NCI-H2227 (cell line): ENCODE measurements around the gene SMARCE1.

ENCODE experiments used
- DNase-seq: peaks from one replicate; lab custom pipeline; 2025; ENCODE audit not compliant: unreplicated experiment; lab: John Stamatoyannopoulos, UW

The SMARCE1 gene

DNA sequence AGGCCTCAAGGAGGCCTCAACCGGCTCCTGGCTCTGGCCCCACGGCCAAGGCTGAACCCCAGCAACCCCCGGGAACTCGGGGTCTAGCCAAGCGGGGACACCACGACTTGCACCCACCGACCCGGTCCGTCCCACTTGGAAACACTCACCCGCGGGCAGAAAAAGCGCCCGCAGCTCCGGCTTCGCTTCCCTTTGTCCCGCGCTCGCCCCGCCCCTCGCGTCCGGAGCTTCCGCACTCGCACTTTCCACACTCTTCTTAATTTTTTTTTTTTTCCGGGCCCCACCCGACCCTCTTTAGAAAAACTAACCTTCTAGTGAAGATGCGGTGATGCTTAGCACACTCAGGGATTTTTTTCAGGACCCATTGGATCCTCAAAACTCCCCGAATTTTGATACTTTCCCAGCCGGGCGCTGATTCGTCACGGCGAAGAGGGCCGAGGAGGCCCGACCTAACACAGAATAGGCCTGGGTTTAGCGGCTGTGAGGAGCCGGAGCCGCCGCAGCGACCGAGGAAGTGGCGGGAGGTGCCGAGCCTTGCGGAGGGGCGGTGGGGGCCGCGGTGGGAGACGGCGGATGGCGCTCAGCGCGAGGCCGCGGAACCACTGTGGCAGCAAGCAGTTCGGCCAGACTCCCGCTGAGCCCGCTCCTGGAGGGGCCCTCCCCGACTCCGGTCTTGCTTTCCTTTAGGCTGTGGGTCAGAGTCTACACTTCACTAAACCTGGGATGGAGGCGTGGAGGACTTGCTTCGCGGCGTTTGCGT lies at the start of gene SMARCE1:
SMARCE1 (minus strand) TSS at position 195 of the 760 bp plus-strand sequence. CDS start 2,016 bp downstream, outside the sequence.
- peak; percentile 91 for DNase-seq

DNA sequence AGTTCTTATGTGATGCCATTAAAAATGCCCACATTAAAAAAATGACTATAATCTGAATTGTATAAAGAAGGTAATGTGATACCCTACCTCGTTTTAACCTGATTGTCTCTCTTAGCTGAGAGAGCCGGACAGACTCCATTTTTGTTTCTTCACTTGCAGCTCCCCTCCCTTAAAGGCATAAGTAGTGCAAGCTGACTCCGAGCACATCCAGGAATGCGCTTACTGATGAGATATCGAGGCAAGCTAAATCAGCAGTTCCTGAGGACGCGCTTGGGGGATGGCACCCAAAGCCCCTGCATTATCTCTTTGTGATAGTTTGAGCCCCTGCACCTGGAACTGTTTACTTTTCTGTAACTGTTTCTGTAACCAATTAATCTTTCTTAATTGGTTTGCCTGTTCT lies 49.7 kb upstream of the SMARCE1 start:
- DNase-seq, result no peak

- no peak for DNase-seq
Measured at GRCh38 chr17:40696651-40697072, 49.0 kb upstream of the SMARCE1 start.

- DNase-seq, result no peak
Measured at GRCh38 chr17:40695874-40696472, 48.4 kb upstream of the SMARCE1 start.

DNA sequence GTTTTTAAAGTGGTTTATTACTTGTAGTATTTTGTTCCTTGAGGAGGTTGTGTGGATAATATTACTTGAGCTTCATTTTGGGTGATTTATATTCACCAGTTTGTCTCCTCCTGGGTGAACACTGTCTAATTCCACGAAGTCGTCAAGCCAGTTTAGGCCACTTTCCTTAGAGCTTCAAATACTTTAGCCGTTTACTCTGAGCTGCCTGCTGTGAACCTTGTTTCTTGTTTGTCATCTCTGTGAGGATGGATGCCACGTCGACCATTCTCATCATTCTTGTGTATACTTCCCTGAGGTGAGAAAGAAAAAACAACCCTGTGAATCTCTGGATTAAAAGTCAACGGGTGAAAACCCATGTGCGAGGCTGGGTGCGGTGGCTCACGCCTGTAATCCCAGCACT lies 47.0 kb upstream of the SMARCE1 start:
- no peak for DNase-seq

GRCh38 chr17:40687106-40687505 lies 39.5 kb upstream of the SMARCE1 start:
- DNase-seq, result no peak

DNA sequence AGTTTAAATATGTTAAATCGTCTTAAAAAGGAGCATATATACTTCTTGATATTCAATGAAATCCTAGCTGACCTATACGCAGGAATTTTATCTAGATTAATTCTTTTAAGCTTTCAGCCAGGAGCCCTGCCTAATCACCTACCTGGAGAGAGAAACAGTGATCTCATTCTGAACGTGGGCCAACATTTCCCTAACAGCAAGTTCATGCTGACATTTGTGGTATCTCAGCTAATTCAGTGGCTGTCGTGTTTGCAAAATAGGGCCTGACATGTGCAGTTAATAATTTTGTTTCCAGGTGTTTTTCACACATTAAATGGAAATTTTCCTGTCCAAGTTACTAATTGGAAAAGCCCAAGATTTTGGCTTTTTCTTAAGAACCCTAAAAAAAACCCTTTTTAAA lies 38.6 kb upstream of the SMARCE1 start:
- DNase-seq, result no peak

GRCh38 chr17:40680998-40681397 lies 33.4 kb upstream of the SMARCE1 start:
- no peak for DNase-seq

DNA sequence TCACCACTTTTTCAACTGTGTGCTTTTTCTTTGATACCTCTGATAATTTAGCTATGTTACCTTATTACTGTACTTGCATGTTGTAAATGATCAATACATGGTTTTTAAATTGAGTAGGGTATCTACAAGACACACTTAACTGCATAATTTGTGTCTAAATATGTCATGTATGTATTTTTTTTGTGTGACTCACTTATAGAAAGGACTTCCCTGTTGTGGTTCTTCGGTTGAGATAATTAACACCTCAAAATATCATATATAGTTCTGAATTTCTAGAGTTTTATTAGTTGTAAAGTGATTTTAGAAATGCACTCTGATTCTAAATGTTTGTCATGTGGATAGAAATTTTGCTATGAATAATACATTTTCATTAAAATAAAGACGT lies 31.9 kb upstream of the SMARCE1 start:
- no peak for DNase-seq

GRCh38 chr17:40678902-40679522 lies 31.4 kb upstream of the SMARCE1 start:
- DNase-seq, result no peak

DNA sequence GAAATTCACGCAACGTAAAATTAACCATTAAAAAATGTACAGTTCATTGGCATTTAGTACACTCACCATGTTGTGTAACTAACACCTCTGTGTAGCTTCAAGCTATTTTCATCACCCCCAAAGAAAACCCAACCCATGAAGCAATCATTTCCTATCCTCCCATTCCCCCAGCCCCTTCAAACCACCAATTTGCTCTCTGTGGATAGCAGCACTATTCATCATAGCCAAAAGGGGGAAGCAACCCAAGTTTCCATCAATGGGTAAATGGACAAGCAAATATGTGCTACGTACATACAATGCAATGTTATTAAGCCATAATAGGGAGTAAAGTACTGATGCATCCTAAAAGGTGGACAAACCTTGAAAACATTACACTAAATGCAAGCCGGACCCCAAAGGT lies 28.3 kb upstream of the SMARCE1 start:
- DNase-seq, result no peak

GRCh38 chr17:40672654-40673053 lies 25.0 kb upstream of the SMARCE1 start:
- DNase-seq, result no peak

GRCh38 chr17:40671282-40671681 lies 23.7 kb upstream of the SMARCE1 start:
- DNase-seq, result no peak

- DNase-seq, result no peak
Measured at GRCh38 chr17:40666331-40666730, 18.7 kb upstream of the SMARCE1 start.

- DNase-seq, result no peak
Measured at GRCh38 chr17:40664582-40665333, 17.1 kb upstream of the SMARCE1 start, which contains the start of gene KRT222. Gene KRT222 (minus strand): TSS chr17:40665177. CDS start chr17:40665099, 78 bp downstream.

GRCh38 chr17:40663252-40663651 lies 15.6 kb upstream of the SMARCE1 start:
- DNase-seq, result no peak

- DNase-seq, result no peak
Measured at GRCh38 chr17:40659911-40660310, 12.3 kb upstream of the SMARCE1 start.

DNA sequence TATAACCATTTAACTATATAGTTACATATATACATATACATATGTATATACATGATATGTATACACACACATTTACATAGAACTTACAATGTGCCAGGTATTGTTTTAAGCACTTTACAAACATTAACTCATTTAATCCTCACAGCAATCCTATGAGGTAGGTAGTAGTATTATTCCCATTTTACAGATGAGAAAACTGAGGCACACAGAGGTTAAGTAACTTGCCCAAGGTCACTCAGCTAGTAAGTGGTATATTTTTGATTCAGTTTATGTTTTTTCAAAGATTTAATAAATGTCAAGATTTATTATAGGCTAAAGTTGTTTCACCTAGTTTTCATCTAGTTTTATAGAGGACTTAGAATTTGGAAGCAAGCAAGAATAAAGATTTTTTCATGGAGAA lies 10.8 kb upstream of the SMARCE1 start:
- no peak for DNase-seq

DNA sequence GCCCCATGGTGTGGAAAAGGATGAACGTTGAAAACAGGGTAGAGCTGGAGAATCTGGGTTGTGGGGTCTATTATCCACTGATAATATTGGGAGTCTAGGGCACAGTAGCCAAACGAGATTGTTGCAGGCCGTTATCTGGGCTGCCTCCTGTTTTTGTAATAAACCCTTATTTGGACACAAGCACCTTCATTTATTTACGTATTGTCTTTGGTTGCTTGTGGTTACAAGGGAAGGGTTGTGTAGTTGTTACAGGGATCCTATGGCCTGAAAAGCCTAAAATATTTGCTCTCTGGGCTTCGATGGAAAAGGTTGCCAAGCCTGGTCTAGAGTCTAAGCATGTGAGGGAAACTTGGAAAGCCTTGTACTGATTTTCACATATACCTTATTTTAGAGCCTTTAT lies 4.3 kb upstream of the SMARCE1 start:
- DNase-seq, result no peak

GRCh38 chr17:40648384-40648968 lies 858 bp upstream of the SMARCE1 start:
- no peak for DNase-seq
